ENCODE measurements around the gene ZMAT5. TPM values are rescaled to one million over a fixed set of nuclear protein-coding genes. Genes with fewer than 3 reads are reported as not detected.

ZMAT5 gene
- total and polyA plus RNA-seq, 10 of the 15 experiments (the other 5 are each of a cell fraction or from before 2014, with no cell fraction given) = 2.3 to 43.0 (median 21.9) TPM

GRCh38 chr22:29750029-29750428 lies 16.8 kb downstream of the ZMAT5 start (continued):
- TF ChIP-seq BCLAF1 (IDR thresholded peaks at IDR 0.05) = no peak

GRCh38 chr22:29748248-29748893 lies 18.4 kb downstream of the ZMAT5 start:
- no peak overlapping the region for H3K27ac ChIP-seq (ENCODE audit: control insufficient read depth, insufficient read depth)
- H3K36me3 ChIP-seq (ENCODE audit: control insufficient read depth in 2 of 2, insufficient read depth in 2 of 2, low read length in 1 of 2) = no peaks in the 10 kb centered on the region; a peak in 2 of 4 replicates
- RAD21 ChIA-PET (ENCODE audit: unreplicated experiment) = no interaction called here
- no peak for DNase-seq (ENCODE audit: low read depth, low spot score)
- POLR2A ChIA-PET = no interaction called here
- no peak overlapping the region for H3K4me2 ChIP-seq (ENCODE audit: control insufficient read depth, insufficient read depth)
- H3K79me2 ChIP-seq (ENCODE audit: control insufficient read depth, insufficient read depth, low read length) = no peaks in the 10 kb centered on the region
- BruUV-seq (replicated peaks) = no TSS peak
- FAIRE-seq = no peak
- H2AFZ ChIP-seq (ENCODE audit: control insufficient read depth, low read depth, low read length) = no peak overlapping the region
- SMC1A ChIA-PET (ENCODE audit: uncharacterized antibody, unreplicated experiment) = no interaction called here
- H3K27me3 ChIP-seq (replicated peaks in 1 of 2; ENCODE audit: control insufficient read depth in 2 of 2, insufficient read depth in 2 of 2, low read length in 1 of 2) = no peaks in the 10 kb centered on the region
- CTCF ChIA-PET = no interaction called here
- H3K9ac ChIP-seq (ENCODE audit: control insufficient read depth, insufficient read depth, low read length) = no peak overlapping the region
- no peaks in the 10 kb centered on the region for H4K20me1 ChIP-seq (ENCODE audit: control insufficient read depth, insufficient read depth)
- no peak for ATAC-seq
- H3K4me1 ChIP-seq (ENCODE audit: control insufficient read depth, insufficient read depth, low read length) = no peaks in the 10 kb centered on the region
- no peaks in the 10 kb centered on the region; the same call in 1 of the 3 replicates for H3K9me3 ChIP-seq (replicated peaks; ENCODE audit: control insufficient read depth, insufficient read depth, low read length)
- TF ChIP-seq ZNF592 (IDR thresholded peaks at IDR 0.05) = no peak
- TF ChIP-seq SREBF1 (IDR thresholded peaks at IDR 0.05; ENCODE audit: low read length) = no peak
- no peak for TF ChIP-seq MYB (IDR thresholded peaks at IDR 0.05; ENCODE audit: borderline replicate concordance, low read depth, low read length)
- TF ChIP-seq HDAC2 (IDR thresholded peaks at IDR 0.05) = no peak
- TF ChIP-seq NR2C2 (IDR thresholded peaks at IDR 0.05; ENCODE audit: borderline replicate concordance, control insufficient read depth, insufficient read length, low read depth) = no peak
- WGBS (ENCODE audit: insufficient coverage, insufficient replicate concordance, low lambda C conversion rate, missing lambda C conversion rate) = 98% methylated on average over 9 of the region's 9 CpGs
- intact Hi-C loops (cut with micrococcal nuclease; ENCODE audit: unreplicated experiment) (no loop called here), in situ Hi-C loops (cut with MboI) (no loop called here)
- H3K4me3 ChIP-seq = no peak overlapping the region

Data from GM12878 (cell line).